Measurements from ENCODE around the gene FBXO31.

GRCh38 chr16:87347932-87348615 is 35.5 kb downstream of the FBXO31 start:
- TF ChIP-seq POLR2A (IDR thresholded peaks at IDR 0.05; ENCODE audit: low read depth, low read length) (no peak), CTCF (IDR thresholded peaks at IDR 0.05; ENCODE audit: extremely low read depth in 1 of 2, insufficient read depth in 1 of 2, low read depth in 1 of 2, low read length in 2 of 2) (no peak)

Measured in endothelial cell of umbilical vein (primary cell).